ENCODE results near the gene CC2D1A. TPM values are rescaled to one million over a fixed set of nuclear protein-coding genes. Genes with fewer than 3 reads are reported as not detected.

The CC2D1A gene
- total RNA-seq, 4 donors from 2014 or later, result 113 to 294 (median 177) TPM

DNA sequence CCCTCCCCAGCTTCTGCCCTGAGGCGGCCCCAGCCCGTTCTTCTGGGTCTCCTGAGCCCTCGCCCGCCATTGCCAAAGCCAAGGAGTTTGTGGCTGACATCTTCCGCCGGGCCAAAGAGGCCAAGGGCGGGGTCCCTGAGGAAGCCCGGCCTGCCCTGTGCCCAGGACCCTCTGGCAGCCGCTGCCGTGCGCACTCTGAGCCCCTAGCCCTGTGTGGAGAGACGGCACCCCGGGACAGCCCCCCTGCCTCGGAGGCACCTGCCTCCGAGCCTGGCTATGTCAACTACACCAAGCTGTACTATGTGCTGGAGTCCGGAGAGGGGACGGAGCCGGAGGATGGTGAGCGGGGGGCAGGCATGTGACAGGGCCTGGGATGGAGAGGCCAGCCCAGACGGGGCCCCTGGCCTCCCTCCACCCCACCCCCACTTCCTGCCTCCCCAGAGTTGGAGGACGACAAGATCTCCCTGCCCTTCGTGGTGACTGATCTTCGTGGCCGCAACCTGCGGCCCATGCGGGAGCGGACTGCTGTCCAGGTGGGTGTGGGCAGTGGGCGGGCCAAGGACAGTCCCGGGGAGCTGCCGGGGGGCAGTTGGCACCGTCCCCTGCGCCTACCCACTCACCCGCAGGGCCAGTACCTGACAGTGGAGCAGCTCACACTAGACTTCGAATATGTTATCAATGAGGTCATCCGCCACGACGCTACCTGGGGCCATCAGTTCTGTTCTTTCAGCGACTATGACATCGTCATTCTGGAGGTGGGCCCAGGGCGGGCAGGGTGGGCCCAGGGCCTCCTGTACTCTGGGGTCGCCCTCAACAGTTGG lies 53.4 kb downstream of the CC2D1A start:
- 93% methylated on average over 33 of the region's 41 CpGs; no CpG with 5 or more reads in 1 of the 2 donors for WGBS, 2 donors (ENCODE audit: low coverage in 1 of 2)
- H3K9me3 ChIP-seq, result no peaks in the 10 kb centered on the region
- H3K4me3 ChIP-seq, result no peak overlapping the region
- intact Hi-C loops (cut with DNase I; ENCODE audit: low total_unique reads), result no loop called here
- TF ChIP-seq EP300 (IDR thresholded peaks at IDR 0.05; ENCODE audit: low read depth) (no peak), POLR2AphosphoS5 (IDR thresholded peaks at IDR 0.05) (no peak), POLR2A (IDR thresholded peaks at IDR 0.05) (no peak)
- TF ChIP-seq, protein P1, sequence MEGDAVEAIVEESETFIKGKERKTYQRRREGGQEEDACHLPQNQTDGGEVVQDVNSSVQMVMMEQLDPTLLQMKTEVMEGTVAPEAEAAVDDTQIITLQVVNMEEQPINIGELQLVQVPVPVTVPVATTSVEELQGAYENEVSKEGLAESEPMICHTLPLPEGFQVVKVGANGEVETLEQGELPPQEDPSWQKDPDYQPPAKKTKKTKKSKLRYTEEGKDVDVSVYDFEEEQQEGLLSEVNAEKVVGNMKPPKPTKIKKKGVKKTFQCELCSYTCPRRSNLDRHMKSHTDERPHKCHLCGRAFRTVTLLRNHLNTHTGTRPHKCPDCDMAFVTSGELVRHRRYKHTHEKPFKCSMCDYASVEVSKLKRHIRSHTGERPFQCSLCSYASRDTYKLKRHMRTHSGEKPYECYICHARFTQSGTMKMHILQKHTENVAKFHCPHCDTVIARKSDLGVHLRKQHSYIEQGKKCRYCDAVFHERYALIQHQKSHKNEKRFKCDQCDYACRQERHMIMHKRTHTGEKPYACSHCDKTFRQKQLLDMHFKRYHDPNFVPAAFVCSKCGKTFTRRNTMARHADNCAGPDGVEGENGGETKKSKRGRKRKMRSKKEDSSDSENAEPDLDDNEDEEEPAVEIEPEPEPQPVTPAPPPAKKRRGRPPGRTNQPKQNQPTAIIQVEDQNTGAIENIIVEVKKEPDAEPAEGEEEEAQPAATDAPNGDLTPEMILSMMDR (IDR thresholded peaks at IDR 0.05), result no peak
- no peaks in the 10 kb centered on the region for H3K27me3 ChIP-seq
- no peaks in the 10 kb centered on the region for H3K4me1 ChIP-seq
- DNase-seq, result no peak
- peaks cover 0 to 29% (median 10%) of the 10 kb centered on the region in 4 donors for H3K36me3 ChIP-seq
- H3K27ac ChIP-seq, result no peak overlapping the region
- in situ Hi-C loops (cut with MboI; ENCODE audit: low pct_ligation_motif_present in 1 of 4, low pct_unique_long_range_greater_than_20kb in 1 of 4, low sequenced_read_pairs in 3 of 4), result no loop called here

DNA sequence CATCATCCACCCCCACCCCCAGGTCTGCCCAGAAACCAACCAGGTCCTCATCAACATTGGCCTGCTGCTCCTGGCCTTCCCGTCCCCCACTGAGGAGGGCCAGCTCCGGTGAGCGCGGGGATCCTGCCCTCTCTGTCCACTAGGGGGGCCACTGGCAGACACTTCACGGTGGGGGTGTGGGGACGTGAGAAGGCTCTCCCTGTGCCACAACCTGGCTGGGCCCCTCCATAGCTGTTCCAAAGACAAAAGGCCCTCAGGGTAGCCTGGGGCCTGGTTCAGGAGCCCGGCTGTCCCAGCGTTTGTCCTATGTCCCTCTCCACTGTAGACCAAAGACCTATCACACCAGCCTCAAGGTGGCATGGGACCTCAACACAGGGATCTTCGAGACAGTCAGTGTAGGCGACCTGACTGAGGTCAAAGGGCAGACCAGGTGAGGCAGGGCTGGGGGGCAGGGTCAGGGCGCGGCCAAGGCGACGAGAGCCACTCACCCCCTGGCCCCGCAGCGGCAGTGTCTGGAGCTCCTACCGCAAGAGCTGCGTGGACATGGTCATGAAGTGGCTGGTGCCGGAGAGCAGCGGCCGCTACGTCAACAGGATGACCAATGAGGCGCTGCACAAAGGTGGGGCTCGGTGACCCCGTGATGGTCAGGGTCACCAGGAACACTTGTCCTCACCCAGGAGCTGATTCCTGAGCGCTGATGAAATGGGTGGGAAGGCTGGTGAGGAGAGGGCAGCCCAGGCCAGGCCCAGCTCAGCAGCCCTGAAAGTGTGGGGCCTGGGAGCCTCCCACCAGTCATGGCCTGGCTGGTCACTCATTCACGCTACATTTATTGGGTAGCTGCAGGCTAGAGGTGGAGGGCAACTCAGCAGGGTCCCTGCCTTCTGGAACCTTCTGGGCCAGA lies 54.2 kb downstream of the CC2D1A start:
- no peak for TF ChIP-seq POLR2AphosphoS5 (IDR thresholded peaks at IDR 0.05)
- TF ChIP-seq, protein P1 (IDR thresholded peaks at IDR 0.05), result peak in 3 of 5 experiments; percentile 12 to 22 (median 15)
- no peaks in the 10 kb centered on the region for H3K4me1 ChIP-seq
- 89 to 100% methylated on average over 1 to 27 of the region's 27 CpGs for WGBS, 2 donors (ENCODE audit: low coverage in 1 of 2)
- in situ Hi-C loops (cut with MboI; ENCODE audit: low pct_ligation_motif_present in 1 of 4, low pct_unique_long_range_greater_than_20kb in 1 of 4, low sequenced_read_pairs in 3 of 4) (no loop called here), intact Hi-C loops (cut with DNase I; ENCODE audit: low total_unique reads) (no loop called here)
- no peaks in the 10 kb centered on the region for H3K27me3 ChIP-seq
- DNase-seq, result no peak
- H3K9me3 ChIP-seq, result no peaks in the 10 kb centered on the region
- no peak overlapping the region for H3K4me3 ChIP-seq
- no peak overlapping the region for H3K27ac ChIP-seq
- H3K36me3 ChIP-seq, result peaks cover 0 to 29% (median 10%) of the 10 kb centered on the region in 4 donors

DNA sequence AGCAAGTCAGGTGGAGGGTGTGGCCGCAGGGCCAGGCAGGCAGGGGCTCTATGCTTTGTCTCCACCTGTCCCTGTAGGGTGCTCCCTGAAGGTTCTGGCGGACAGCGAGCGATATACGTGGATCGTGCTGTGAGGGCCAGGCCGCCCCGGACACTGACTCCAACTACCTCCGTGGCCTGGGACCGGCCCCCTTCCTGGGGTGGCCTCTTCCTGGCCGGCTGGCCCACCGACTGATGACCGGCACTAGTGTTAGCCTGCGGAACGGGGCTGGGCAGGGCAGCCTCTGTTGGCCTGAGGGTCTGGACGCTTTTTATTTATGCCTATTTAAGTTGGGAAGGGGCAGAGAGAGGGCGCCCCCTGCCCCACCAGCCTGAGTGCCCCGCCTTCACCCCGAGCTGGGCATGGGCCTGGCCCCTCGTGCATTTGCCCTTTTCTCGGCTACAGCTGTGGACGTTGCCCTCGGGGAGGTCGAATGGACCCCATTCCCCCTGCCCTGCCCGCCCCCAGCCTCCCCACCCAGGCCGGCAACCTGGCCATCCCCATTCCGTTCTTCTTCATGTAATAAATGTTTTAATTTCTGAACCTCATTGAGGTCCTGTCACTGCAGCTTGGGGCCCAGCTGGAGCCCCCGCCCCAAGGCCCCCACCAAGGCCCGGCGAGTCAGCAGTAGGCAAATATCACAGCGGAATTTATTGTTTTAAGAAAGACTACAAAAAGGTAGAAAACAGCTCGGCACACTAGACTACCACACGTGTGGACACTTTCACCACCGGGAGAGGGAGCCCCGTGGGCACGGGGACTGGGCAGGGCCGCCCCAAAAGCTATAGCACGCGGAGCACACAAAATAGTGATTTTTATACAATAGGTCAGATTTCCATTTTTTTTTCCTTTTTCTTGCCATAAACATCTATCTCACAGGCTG lies 55.1 kb downstream of the CC2D1A start:
- Histone ChIP-seq H3K27me3 (no peaks in the 10 kb centered on the region), H3K4me1 (no peaks in the 10 kb centered on the region), H3K36me3 (peaks cover 0 to 20% (median 6%) of the 10 kb centered on the region in 4 donors), H3K9me3 (no peaks in the 10 kb centered on the region), H3K4me3 (no peak overlapping the region), H3K27ac (no peak overlapping the region)
- in situ Hi-C loops (cut with MboI; ENCODE audit: low pct_ligation_motif_present in 1 of 4, low pct_unique_long_range_greater_than_20kb in 1 of 4, low sequenced_read_pairs in 3 of 4) (no loop called here), intact Hi-C loops (cut with DNase I; ENCODE audit: low total_unique reads) (no loop called here)
- no peak for DNase-seq
- TF ChIP-seq POLR2A (IDR thresholded peaks at IDR 0.05) (no peak), POLR2AphosphoS5 (IDR thresholded peaks at IDR 0.05) (peak in 1 of 3 donors; percentile 21)
- WGBS, 2 donors (ENCODE audit: low coverage in 1 of 2), result 83 to 89% methylated on average over 8 to 39 of the region's 39 CpGs

DNA sequence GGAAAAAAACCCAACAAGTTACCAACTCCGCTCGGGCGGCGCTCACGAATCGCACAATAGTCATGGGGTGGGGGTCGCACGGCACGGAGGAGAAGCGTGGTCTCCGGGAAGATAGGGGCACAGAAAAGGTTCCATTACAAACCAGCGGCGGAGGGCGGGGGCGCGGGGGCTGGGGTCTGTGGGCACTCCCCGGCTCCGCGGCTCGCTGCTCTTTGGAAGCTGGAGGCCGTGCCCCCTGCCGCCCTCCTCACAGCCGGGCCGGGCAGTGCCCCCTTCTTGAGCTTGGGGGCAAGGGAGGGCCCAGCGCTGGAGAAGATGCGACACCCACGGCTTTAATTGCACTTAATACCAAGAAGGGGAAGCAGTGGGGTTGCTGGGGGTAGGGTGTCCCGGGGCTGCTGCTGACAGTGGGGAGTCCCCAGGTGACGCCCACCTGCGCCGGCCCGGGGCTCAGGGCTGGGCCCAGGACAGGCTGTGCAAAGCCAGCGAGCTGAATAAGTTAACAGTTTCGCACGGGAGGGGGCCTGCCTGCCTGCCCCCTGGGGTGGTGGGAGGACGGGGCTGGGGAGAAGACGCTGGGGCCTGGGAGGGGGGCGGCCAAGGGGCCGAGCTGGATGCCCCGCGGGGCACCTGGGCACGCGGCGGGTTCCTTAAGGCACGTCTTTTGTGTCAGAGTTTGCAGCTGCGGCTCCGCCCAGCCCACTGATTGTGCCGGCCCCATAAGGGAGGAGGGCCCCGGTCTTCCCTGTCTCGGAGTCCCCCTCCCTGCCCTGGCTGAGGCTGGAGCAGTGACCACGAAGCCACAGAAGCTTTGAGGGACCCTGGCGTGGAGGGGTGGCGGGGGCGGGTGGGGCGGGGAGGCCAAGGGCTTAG lies 56.1 kb downstream of the CC2D1A start:
- no peaks in the 10 kb centered on the region for H3K9me3 ChIP-seq
- intact Hi-C loops (cut with DNase I; ENCODE audit: low total_unique reads) (no loop called here), in situ Hi-C loops (cut with MboI; ENCODE audit: low pct_ligation_motif_present in 1 of 4, low pct_unique_long_range_greater_than_20kb in 1 of 4, low sequenced_read_pairs in 3 of 4) (no loop called here)
- H3K27ac ChIP-seq, result no peak overlapping the region
- H3K4me1 ChIP-seq, result no peaks in the 10 kb centered on the region
- H3K27me3 ChIP-seq, result no peaks in the 10 kb centered on the region
- WGBS, 2 donors (ENCODE audit: low coverage in 1 of 2), result 80 to 86% methylated on average over 11 to 43 of the region's 55 CpGs
- peaks cover 0 to 11% (median 4%) of the 10 kb centered on the region in 4 donors for H3K36me3 ChIP-seq
- TF ChIP-seq POLR2AphosphoS5 (IDR thresholded peaks at IDR 0.05), result no peak
- no peak for TF ChIP-seq EP300 (IDR thresholded peaks at IDR 0.05; ENCODE audit: low read depth)
- no peak for TF ChIP-seq POLR2A (IDR thresholded peaks at IDR 0.05)
- TF ChIP-seq, protein P1 (IDR thresholded peaks at IDR 0.05), result no peak
- no peak for DNase-seq
- peak overlapping the region in 2 of 4 donors; percentile 3 to 18 for H3K4me3 ChIP-seq
